Activated naive CD8-positive, alpha-beta T cell treated with anti-CD3 and anti-CD28 coated beads for 36 hours (primary cell): ENCODE results near the gene GAPDH. TPM values are rescaled to one million over a fixed set of nuclear protein-coding genes. Genes with fewer than 3 reads are reported as not detected.

ENCODE experiments used
- total RNA-seq, 2 experiments: library from RNA; stranded (reverse); gene quantifications; one replicate each; pipeline ENCODE4 v1.2.3, GENCODE V29; 2021

Gene GAPDH
- total RNA-seq, 2 experiments from 2014 or later: 8,986 to 9,154 TPM

Other genes starting within 250 kb of the GAPDH start
- under 1 TPM; 0.10 to 0.52 TPM for gene PLEKHG6, start 223.8 kb upstream of the GAPDH start, total RNA-seq
- 10 to 100 TPM; 44.8 to 49.1 TPM for gene TNFRSF1A, start 192.4 kb upstream of the GAPDH start, total RNA-seq
- gene SCNN1A, start 159.0 kb upstream of the GAPDH start, total RNA-seq: 1 to 10 TPM; 2.7 to 3.7 TPM
- 1 to 10 TPM; 1.1 to 1.5 TPM for gene LTBR, start 150.4 kb upstream of the GAPDH start, total RNA-seq
- gene CD27, start 89.6 kb upstream of the GAPDH start, total RNA-seq: 100 to 1,000 TPM; 175 to 181 TPM
- gene TAPBPL, start 82.5 kb upstream of the GAPDH start, total RNA-seq: 10 to 100 TPM; 23.7 to 26.6 TPM
- gene VAMP1, start 63.8 kb upstream of the GAPDH start, total RNA-seq: 10 to 100 TPM; 34.8 to 35.7 TPM
- gene MRPL51, start 41.3 kb upstream of the GAPDH start, total RNA-seq: 100 to 1,000 TPM; 311 to 312 TPM
- 100 to 1,000 TPM; 167 to 171 TPM for gene NCAPD2, start 40.4 kb upstream of the GAPDH start, total RNA-seq
- gene IFFO1, start 21.5 kb downstream of the GAPDH start, total RNA-seq: 1 to 10 TPM; 7.2 to 8.1 TPM
- gene NOP2, start 33.8 kb downstream of the GAPDH start, total RNA-seq: 100 to 1,000 TPM; 151 to 153 TPM
- gene CHD4, start 72.9 kb downstream of the GAPDH start, total RNA-seq: 100 to 1,000 TPM; 262 to 293 TPM
- 1 to 10 TPM; 7.3 to 7.9 TPM for gene LPAR5, start 101.4 kb downstream of the GAPDH start, total RNA-seq
- gene ACRBP, start 112.9 kb downstream of the GAPDH start, total RNA-seq: 1 to 10 TPM in 1 of 2 experiments, under 1 TPM in 1; 0.86 to 1.2 TPM
- gene ING4, start 128.6 kb downstream of the GAPDH start, total RNA-seq: 10 to 100 TPM; 10.9 to 11.1 TPM
- gene ZNF384, start 154.9 kb downstream of the GAPDH start, total RNA-seq: 10 to 100 TPM; 60.6 to 61.8 TPM
- under 1 TPM in 1 of 2 experiments, not detected in 1; 0.37 TPM for gene PIANP, start 166.3 kb downstream of the GAPDH start, total RNA-seq
- 10 to 100 TPM; 37.1 to 41.6 TPM for gene COPS7A, start 189.5 kb downstream of the GAPDH start, total RNA-seq
- 100 to 1,000 TPM; 134 to 141 TPM for gene MLF2, start 218.6 kb downstream of the GAPDH start, total RNA-seq
- gene PTMS, start 231.8 kb downstream of the GAPDH start, total RNA-seq: 10 to 100 TPM; 23.3 to 25.1 TPM
- 10 to 100 TPM; 64.8 to 67.7 TPM for gene LAG3, start 238.0 kb downstream of the GAPDH start, total RNA-seq